Ishikawa (cell line): ENCODE results near the gene CSKMT.
A peak's percentile ranks its signal among the peaks of the same experiment; 100 is the strongest.

Experiments used
- CEBPB ChIP-seq: IDR thresholded peaks from 2 replicates; pipeline ENCODE4 v1.6.1; 2012
- CREB1 ChIP-seq: IDR thresholded peaks from 2 replicates; pipeline ENCODE4 v1.6.1; 2012; ENCODE audit warnings: low read depth
- EP300 ChIP-seq: IDR thresholded peaks from 2 replicates; pipeline ENCODE4 v1.6.1; 2012; ENCODE audit warnings: borderline replicate concordance
- FOXM1 ChIP-seq: IDR thresholded peaks from 2 replicates; pipeline ENCODE4 v1.6.1; 2012; ENCODE audit warnings: low read depth, borderline replicate concordance
- NFIC ChIP-seq: IDR thresholded peaks from 2 replicates; pipeline ENCODE4 v1.6.1; 2012
- RAD21 ChIP-seq: IDR thresholded peaks from 2 replicates; pipeline ENCODE4 v1.6.1; 2012; ENCODE audit warnings: low read depth
- TAF1 ChIP-seq: IDR thresholded peaks from 2 replicates; pipeline ENCODE4 v1.6.1; 2012; ENCODE audit warnings: low read depth, mild to moderate bottlenecking
- TEAD4 ChIP-seq: IDR thresholded peaks from 2 replicates; pipeline ENCODE4 v1.6.1; 2012

- TF ChIP-seq EP300: no peak
- no peak; the same call in 1 of the 2 replicates for TF ChIP-seq FOXM1
- TF ChIP-seq CREB1: peak; percentile 79
- peak; percentile 40; the same call in 1 of the 2 replicates for TF ChIP-seq TEAD4
- no peak for TF ChIP-seq NFIC
- no peak for TF ChIP-seq CEBPB
- peak; percentile 99 for TF ChIP-seq TAF1
- TF ChIP-seq RAD21: no peak
Observed at GRCh38 chr11:62645946-62646824, 18.9 kb upstream of the CSKMT start, which contains the start of gene GANAB.
